ENCODE measurements around the gene SRPRB.

DNA sequence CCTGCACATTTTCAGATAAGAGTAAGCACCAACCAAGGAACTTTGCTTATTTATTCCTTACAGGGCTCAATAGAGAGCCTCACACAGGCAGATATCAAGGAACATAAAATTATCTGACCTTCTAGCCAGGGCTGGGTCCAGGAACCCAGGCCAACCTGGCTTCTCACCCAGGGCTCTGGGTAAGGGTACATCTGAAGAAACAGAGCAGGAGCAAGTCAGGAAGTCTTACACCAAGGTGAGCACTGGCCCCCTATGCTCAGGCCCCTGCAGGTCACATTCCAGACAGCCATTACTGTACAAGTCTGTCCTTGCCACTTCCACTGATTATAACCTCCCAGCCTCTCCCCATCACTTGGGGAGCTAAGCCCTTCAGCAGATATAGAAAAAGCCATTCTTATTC lies 40.4 kb upstream of the SRPRB start:
- TF ChIP-seq MXI1 (IDR thresholded peaks at IDR 0.05; ENCODE audit: low read depth, low read length), result no peak
- TF ChIP-seq, protein P1, sequence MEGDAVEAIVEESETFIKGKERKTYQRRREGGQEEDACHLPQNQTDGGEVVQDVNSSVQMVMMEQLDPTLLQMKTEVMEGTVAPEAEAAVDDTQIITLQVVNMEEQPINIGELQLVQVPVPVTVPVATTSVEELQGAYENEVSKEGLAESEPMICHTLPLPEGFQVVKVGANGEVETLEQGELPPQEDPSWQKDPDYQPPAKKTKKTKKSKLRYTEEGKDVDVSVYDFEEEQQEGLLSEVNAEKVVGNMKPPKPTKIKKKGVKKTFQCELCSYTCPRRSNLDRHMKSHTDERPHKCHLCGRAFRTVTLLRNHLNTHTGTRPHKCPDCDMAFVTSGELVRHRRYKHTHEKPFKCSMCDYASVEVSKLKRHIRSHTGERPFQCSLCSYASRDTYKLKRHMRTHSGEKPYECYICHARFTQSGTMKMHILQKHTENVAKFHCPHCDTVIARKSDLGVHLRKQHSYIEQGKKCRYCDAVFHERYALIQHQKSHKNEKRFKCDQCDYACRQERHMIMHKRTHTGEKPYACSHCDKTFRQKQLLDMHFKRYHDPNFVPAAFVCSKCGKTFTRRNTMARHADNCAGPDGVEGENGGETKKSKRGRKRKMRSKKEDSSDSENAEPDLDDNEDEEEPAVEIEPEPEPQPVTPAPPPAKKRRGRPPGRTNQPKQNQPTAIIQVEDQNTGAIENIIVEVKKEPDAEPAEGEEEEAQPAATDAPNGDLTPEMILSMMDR (IDR thresholded peaks at IDR 0.05 in 2 of 3, conservative IDR thresholded peaks at IDR 0.05 in 1 of 3; ENCODE audit: insufficient read depth in 2 of 3, low read depth in 1 of 3, low read length in 3 of 3), result no peak
- no peak for TF ChIP-seq TEAD2 (tag; IDR thresholded peaks at IDR 0.05)
- TF ChIP-seq, protein P2, sequence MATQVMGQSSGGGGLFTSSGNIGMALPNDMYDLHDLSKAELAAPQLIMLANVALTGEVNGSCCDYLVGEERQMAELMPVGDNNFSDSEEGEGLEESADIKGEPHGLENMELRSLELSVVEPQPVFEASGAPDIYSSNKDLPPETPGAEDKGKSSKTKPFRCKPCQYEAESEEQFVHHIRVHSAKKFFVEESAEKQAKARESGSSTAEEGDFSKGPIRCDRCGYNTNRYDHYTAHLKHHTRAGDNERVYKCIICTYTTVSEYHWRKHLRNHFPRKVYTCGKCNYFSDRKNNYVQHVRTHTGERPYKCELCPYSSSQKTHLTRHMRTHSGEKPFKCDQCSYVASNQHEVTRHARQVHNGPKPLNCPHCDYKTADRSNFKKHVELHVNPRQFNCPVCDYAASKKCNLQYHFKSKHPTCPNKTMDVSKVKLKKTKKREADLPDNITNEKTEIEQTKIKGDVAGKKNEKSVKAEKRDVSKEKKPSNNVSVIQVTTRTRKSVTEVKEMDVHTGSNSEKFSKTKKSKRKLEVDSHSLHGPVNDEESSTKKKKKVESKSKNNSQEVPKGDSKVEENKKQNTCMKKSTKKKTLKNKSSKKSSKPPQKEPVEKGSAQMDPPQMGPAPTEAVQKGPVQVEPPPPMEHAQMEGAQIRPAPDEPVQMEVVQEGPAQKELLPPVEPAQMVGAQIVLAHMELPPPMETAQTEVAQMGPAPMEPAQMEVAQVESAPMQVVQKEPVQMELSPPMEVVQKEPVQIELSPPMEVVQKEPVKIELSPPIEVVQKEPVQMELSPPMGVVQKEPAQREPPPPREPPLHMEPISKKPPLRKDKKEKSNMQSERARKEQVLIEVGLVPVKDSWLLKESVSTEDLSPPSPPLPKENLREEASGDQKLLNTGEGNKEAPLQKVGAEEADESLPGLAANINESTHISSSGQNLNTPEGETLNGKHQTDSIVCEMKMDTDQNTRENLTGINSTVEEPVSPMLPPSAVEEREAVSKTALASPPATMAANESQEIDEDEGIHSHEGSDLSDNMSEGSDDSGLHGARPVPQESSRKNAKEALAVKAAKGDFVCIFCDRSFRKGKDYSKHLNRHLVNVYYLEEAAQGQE (IDR thresholded peaks at IDR 0.05; ENCODE audit: borderline replicate concordance), result no peak
- TF ChIP-seq, protein P2 (CRISPR knock-in tag; IDR thresholded peaks at IDR 0.05; ENCODE audit: low read depth), result no peak
- TF ChIP-seq, protein P3, sequence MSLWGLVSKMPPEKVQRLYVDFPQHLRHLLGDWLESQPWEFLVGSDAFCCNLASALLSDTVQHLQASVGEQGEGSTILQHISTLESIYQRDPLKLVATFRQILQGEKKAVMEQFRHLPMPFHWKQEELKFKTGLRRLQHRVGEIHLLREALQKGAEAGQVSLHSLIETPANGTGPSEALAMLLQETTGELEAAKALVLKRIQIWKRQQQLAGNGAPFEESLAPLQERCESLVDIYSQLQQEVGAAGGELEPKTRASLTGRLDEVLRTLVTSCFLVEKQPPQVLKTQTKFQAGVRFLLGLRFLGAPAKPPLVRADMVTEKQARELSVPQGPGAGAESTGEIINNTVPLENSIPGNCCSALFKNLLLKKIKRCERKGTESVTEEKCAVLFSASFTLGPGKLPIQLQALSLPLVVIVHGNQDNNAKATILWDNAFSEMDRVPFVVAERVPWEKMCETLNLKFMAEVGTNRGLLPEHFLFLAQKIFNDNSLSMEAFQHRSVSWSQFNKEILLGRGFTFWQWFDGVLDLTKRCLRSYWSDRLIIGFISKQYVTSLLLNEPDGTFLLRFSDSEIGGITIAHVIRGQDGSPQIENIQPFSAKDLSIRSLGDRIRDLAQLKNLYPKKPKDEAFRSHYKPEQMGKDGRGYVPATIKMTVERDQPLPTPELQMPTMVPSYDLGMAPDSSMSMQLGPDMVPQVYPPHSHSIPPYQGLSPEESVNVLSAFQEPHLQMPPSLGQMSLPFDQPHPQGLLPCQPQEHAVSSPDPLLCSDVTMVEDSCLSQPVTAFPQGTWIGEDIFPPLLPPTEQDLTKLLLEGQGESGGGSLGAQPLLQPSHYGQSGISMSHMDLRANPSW (CRISPR knock-in tag; IDR thresholded peaks at IDR 0.05), result no peak
- no peak for TF ChIP-seq POLR2G (IDR thresholded peaks at IDR 0.05; ENCODE audit: low read depth, low read length)
- TF ChIP-seq ZNF644 (tag; IDR thresholded peaks at IDR 0.05; ENCODE audit: low read depth), result no peak
- TF ChIP-seq ZNF174 (CRISPR knock-in tag; IDR thresholded peaks at IDR 0.05), result no peak
- no peak for TF ChIP-seq ELF1 (tag; IDR thresholded peaks at IDR 0.05)
- TF ChIP-seq, protein P4, sequence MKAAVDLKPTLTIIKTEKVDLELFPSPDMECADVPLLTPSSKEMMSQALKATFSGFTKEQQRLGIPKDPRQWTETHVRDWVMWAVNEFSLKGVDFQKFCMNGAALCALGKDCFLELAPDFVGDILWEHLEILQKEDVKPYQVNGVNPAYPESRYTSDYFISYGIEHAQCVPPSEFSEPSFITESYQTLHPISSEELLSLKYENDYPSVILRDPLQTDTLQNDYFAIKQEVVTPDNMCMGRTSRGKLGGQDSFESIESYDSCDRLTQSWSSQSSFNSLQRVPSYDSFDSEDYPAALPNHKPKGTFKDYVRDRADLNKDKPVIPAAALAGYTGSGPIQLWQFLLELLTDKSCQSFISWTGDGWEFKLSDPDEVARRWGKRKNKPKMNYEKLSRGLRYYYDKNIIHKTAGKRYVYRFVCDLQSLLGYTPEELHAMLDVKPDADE (conservative IDR thresholded peaks at IDR 0.05; ENCODE audit: control insufficient read depth, low read depth, low read length), result no peak
- TF ChIP-seq TEAD4 (IDR thresholded peaks at IDR 0.05; ENCODE audit: low read length), result no peak
- TF ChIP-seq TEAD4 (CRISPR knock-in tag; IDR thresholded peaks at IDR 0.05; ENCODE audit: borderline replicate concordance), result no peak
- no peak for TF ChIP-seq ESRRA (IDR thresholded peaks at IDR 0.05; ENCODE audit: borderline replicate concordance, low read depth)
- TF ChIP-seq MAFK (IDR thresholded peaks at IDR 0.05; ENCODE audit: low read length), result no peak
